Fibroblast of lung (primary cell): Measurements from ENCODE around the gene CITED2.

Experiments
- CTCF ChIP-seq, 2 donors: IDR thresholded peaks in 1 of 2; conservative IDR thresholded peaks in 1 of 2; 1 replicate in 1 of 2; 2 replicates in 1 of 2; pipeline ENCODE4 v1.5.1; 2011 to 2012; ENCODE audit warnings: low read length in 2 of 2, control low read depth in 1 of 2, inconsistent platforms in 1 of 2, low read depth in 1 of 2, mild to moderate bottlenecking in 1 of 2
- EZH2 ChIP-seq: IDR thresholded peaks from 2 replicates; pipeline ENCODE4 v1.5.1; 2012; ENCODE audit warnings: low read length, control low read depth, mild to moderate bottlenecking; ENCODE audit errors: missing control alignments

GRCh38 chr6:139341060-139341459, 33.4 kb downstream of the CITED2 start:
- TF ChIP-seq CTCF (conservative IDR thresholded peaks at IDR 0.05 in 1 of 2, IDR thresholded peaks at IDR 0.05 in 1 of 2; ENCODE audit: low read depth in 1 of 2, low read length in 2 of 2) (no peak), EZH2 (no peak)
